Inflammatory macrophage (primary cell): ENCODE measurements around the gene WNK4.

ENCODE experiments used
- DNase-seq, 2 donors: peaks; one replicate each; pipeline ENCODE4 v3.0.0-alpha.2; 2020 to 2022

The WNK4 gene

GRCh38 chr17:42772945-42773289 lies 7.5 kb upstream of the WNK4 start:
- DNase-seq = no peak

DNA sequence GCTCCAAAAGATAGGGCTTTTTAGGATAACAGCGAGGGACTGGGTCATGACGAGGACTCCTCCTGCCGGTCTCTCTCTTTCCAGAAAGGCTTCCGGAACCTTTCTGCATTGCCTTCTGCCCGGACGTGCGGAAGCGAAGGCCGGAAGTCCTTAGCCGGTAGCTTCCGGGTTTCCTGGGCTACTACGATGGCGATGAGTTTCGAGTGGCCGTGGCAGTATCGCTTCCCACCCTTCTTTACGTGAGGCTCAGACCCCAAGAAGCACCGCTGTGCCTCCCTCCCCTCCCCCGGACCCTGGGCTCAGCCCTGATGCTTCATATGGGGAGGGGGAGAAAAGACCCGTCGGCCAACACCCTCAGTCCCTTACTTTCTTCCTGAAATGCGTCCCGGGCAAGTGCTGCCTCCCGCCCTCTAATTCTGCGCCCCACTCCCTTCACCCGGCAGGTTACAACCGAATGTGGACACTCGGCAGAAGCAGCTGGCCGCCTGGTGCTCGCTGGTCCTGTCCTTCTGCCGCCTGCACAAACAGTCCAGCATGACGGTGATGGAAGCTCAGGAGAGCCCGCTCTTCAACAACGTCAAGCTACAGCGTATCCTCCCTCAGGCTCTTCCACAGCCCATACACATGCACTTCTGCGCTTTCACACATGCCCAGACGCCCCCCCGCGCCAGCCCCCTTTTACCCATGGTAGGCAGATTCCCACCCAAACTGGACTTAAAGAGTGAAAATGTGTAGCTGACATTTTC lies 6.9 kb upstream of the WNK4 start, which contains the start of gene VPS25:
Gene VPS25, plus strand, starts transcription at position 160 of the 746 bp plus-strand sequence. Its CDS starts 27 bp downstream, at position 187.
- peak; percentile 81 to 86 for DNase-seq

GRCh38 chr17:42774066-42774745 lies 6.2 kb upstream of the WNK4 start:
- DNase-seq = no peak

- peak; percentile 62 to 76 for DNase-seq
Measured at GRCh38 chr17:42775534-42776098, 4.8 kb upstream of the WNK4 start.

DNA sequence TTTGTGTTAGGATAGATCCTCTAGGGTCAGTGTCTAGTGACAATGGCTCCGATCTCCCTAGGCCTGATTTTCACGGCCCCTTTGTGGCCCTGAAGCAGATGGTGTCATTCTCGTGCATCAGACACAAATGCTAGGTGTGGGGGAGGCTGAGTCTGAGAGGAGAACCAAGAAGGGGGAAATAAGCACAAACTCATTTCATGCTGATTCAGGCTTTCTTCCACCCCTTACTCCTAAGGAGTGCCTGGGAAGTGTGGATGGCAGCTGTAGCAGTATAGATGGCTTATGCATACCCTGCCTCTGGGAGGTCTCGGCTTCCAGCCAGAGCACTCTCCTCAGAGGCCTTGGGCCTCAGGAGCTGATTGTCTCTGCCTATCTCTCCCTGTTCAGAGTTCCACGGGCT lies 1.8 kb upstream of the WNK4 start:
- no peak for DNase-seq

GRCh38 chr17:42779304-42779935 lies 990 bp upstream of the WNK4 start:
- DNase-seq = no peak

DNA sequence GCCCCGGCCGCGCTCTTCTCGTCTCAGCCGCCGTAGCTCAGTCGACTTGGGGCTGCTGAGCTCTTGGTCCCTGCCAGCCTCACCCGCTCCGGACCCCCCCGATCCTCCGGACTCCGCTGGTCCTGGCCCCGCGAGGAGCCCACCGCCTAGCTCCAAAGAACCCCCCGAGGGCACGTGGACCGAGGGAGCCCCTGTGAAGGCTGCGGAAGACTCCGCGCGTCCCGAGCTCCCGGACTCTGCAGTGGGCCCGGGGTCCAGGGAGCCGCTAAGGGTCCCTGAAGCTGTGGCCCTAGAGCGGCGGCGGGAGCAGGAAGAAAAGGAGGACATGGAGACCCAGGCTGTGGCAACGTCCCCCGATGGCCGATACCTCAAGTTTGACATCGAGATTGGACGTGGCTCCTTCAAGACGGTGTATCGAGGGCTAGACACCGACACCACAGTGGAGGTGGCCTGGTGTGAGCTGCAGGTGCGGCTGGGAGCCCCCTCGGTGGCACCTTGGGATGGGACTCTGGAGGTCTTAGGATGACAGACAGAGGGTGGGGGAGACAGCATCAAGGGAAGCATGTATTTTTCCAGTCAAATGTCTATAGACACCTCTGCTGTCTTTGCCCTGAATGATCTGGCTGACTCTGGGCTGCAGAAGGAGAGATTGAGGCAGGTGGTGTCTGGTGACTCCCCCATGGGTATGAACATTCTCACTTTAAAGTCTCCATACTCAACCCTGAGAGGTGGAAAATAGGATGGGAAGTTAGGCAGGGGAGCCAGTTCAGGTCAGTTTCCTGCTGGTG lies 635 bp downstream of the WNK4 start:
- no peak for DNase-seq

- no peak for DNase-seq
Measured at GRCh38 chr17:42781639-42782165, 1.3 kb downstream of the WNK4 start.

DNA sequence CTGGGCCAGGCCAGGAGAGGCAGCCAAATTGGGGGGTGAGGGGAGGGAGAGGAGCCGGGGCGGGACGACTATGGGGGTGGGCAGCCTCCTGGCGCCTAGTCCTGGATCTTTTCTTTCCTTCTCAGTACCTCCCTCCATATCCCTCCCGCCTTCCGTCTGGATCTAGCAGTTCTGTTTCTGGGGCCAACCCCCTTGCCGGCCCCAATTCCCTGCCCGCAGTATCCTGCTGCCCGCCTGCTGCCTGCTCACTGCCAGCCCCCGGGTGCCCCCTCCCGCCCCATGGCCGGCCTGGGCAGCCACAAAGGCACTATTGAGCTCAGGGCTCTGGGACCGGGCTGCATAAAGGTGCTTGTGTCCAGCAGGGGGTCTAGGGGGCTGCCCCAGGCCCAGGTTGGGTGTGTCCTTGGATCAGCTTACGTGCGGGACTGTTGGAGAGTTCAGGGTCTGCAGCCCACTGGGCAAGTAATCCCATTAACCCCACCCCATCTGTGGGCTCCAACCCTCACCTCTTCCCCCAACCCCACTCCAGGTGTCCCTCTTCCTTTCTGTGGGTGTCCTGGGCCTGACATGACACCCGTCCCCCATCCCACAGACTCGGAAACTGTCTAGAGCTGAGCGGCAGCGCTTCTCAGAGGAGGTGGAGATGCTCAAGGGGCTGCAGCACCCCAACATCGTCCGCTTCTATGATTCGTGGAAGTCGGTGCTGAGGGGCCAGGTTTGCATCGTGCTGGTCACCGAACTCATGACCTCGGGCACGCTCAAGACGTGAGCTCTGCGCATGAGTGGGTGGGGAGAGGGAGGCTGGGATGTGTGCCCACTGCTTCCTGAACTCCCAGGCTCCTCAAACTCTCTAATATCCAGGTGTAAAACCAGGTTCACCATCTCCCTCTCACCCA lies 2.0 kb downstream of the WNK4 start:
- no peak for DNase-seq

DNA sequence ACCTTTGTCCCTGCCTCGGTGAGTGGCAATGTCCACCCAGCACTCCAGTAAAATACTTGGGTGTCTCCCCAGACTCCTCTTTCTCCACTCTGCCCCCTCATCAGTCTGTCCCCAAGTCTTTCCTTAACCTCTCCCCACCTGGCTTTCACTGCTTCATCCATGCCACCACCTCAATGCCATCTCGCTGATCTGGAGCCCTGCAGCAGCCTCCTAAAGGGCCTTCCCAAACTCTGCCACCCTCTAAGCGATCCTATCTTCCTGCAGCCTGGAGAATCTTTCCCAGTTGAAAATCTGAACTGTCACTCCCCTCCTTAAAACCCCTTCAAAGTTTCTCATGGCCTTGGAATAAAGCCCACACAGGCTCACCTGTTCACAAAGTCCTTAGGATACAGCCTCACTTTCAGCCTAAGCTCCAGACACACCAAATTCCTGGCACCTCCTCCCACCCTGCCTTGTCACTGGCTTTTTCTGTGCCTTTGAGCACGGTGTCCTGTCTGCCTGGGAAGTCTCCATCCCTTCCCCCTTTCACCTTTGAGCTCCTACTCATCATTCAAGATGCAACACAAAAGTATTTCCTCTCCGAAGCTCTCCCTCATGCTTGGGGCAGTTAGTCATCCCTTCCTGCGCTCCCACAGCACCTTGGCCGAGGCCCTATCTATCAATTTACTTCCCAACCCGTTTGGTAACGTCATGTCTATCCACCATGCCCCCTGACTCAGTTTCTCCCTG lies 2.8 kb downstream of the WNK4 start:
- DNase-seq = no peak

- no peak for DNase-seq
Measured at GRCh38 chr17:42783791-42784138, 3.4 kb downstream of the WNK4 start.

GRCh38 chr17:42784409-42784808 lies 4.0 kb downstream of the WNK4 start:
- DNase-seq = peak in 1 of 2 donors; percentile 51

GRCh38 chr17:42784811-42785592 lies 4.6 kb downstream of the WNK4 start:
- peak; percentile 33 to 68 for DNase-seq

- no peak for DNase-seq
Measured at GRCh38 chr17:42787266-42787665, 6.9 kb downstream of the WNK4 start.

- no peak for DNase-seq
Measured at GRCh38 chr17:42791948-42792347, 11.5 kb downstream of the WNK4 start.

DNA sequence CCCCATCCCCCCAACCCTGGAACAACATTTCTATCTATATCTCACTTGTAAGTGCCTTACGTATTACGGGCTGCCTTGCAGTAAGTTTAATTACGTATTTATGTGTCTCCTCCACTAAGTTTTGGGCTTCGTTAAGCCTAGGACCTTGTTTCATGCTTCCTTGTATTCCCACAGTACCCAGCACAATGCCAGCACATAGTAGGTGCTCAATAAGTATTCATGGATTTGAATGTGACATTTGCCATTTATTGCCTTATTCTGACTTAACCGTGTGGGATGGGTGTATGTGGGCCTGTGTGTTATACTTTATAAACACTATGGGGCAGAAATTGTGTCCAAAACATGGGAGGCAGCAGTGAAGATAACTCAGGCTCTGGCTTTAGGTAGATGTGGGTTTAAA lies 12.1 kb downstream of the WNK4 start:
- DNase-seq = no peak

DNA sequence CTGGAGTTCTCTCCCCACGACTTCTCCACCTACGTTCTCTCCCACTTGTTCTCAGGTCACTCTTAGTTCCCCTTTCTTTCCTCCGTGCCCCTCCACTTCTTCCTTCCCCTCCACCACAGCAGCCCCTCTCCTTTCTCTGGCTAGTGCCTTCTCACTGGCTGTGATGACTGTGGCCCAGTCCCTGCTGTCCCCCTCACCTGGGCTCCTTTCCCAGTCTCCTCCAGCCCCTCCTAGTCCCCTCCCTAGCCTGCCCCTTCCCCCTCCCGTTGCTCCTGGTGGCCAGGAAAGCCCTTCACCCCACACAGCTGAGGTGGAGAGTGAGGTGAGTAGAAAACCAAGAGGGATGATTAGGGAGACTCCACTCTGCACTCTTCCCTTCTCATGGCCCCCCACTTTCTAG lies 14.7 kb downstream of the WNK4 start:
- DNase-seq = no peak

GRCh38 chr17:42795465-42795864 lies 15.1 kb downstream of the WNK4 start:
- DNase-seq = no peak

DNA sequence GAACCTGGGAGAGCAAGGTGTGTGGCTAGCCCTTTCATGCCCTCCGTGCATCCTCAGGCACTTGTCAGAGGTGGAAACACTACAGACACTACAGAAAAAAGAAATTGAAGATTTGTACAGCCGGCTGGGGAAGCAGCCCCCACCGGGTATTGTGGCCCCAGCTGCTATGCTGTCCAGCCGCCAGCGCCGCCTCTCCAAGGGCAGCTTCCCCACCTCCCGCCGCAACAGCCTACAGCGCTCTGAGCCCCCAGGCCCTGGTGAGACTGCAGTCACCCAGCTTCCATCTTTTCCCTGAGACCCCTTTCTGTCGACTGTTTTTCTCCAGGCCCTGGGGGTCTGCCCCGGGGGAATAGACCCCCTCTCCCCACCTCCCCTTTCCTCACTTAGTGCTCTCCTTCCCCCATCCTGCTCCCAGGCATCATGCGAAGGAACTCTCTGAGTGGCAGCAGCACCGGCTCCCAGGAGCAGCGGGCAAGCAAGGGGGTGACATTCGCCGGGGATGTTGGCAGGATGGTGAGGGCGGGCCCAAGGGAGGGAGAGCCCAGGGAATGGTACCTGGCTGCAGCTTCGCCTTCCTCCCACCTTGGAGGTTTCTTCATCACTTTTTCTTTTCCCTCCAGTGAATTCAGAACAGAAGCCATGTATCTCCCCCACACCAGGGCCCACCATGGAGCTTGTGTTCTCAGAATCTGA lies 15.8 kb downstream of the WNK4 start:
- no peak for DNase-seq
